ENCODE data around the gene LDLRAD1.
"Not testable (repeated sequence)": the region's sequence is repeated elsewhere in the genome, so short reads cannot be mapped to it uniquely, and the experiment has no call there.

LDLRAD1 gene

GRCh38 chr1:54017979-54018378 lies at the start of gene LDLRAD1:
Gene LDLRAD1 (minus strand): TSS chr1:54018186. CDS start chr1:54018112, 74 bp downstream.
- no peak for DNase-seq

GRCh38 chr1:54064299-54064698 lies 46.3 kb upstream of the LDLRAD1 start:
- DNase-seq = no peak

- DNase-seq = no peak
These were observed 36.4 kb upstream of the LDLRAD1 start for GRCh38 chr1:54054438-54054749.

GRCh38 chr1:54053745-54054437 lies 35.9 kb upstream of the LDLRAD1 start:
- DNase-seq = no peak

GRCh38 chr1:54052934-54053744 lies 35.2 kb upstream of the LDLRAD1 start, which contains the start of the genes TCEANC2 and TMEM59:
Gene TCEANC2 (plus strand): TSS chr1:54053608. CDS start chr1:54054423, 815 bp downstream.
Gene TMEM59 (minus strand): TSS chr1:54053204. CDS start chr1:54053188, 16 bp downstream.
- DNase-seq = peak; percentile 96 to 97

- DNase-seq = peak in 1 of 2 donors; percentile 24
These were observed 34.5 kb upstream of the LDLRAD1 start for GRCh38 chr1:54052431-54052933.

- DNase-seq = no peak
These were observed 34.0 kb upstream of the LDLRAD1 start for GRCh38 chr1:54051933-54052430.

GRCh38 chr1:54050435-54050834 lies 32.4 kb upstream of the LDLRAD1 start:
- DNase-seq = not testable (repeated sequence)

GRCh38 chr1:54047384-54048305 lies 29.7 kb upstream of the LDLRAD1 start:
- no peak for DNase-seq

GRCh38 chr1:54046671-54047383 lies 28.8 kb upstream of the LDLRAD1 start:
- DNase-seq = no peak

- no peak for DNase-seq
These were observed 27.5 kb upstream of the LDLRAD1 start for GRCh38 chr1:54045496-54045895.

GRCh38 chr1:54041806-54042205 lies 23.8 kb upstream of the LDLRAD1 start:
- DNase-seq = no peak

GRCh38 chr1:54037476-54037875 lies 19.5 kb upstream of the LDLRAD1 start:
- DNase-seq = no peak

GRCh38 chr1:54028306-54029251 lies 10.6 kb upstream of the LDLRAD1 start:
- no peak for DNase-seq

GRCh38 chr1:54027848-54028247 lies 9.9 kb upstream of the LDLRAD1 start:
- no peak for DNase-seq

GRCh38 chr1:54024811-54025210 lies 6.8 kb upstream of the LDLRAD1 start:
- DNase-seq = not testable (repeated sequence)

GRCh38 chr1:54024358-54024757 lies 6.4 kb upstream of the LDLRAD1 start:
- DNase-seq = no peak

GRCh38 chr1:54019562-54020176 lies 1.7 kb upstream of the LDLRAD1 start:
- DNase-seq = not testable (repeated sequence)

- DNase-seq = no peak
These were observed 649 bp upstream of the LDLRAD1 start for GRCh38 chr1:54018635-54019034.

All from activated CD4-positive, alpha-beta T cell treated with anti-CD3 and anti-CD28 coated beads for 4 hours (primary cell).